ENCODE results near the gene PLXNB2.

PLXNB2 gene

DNA sequence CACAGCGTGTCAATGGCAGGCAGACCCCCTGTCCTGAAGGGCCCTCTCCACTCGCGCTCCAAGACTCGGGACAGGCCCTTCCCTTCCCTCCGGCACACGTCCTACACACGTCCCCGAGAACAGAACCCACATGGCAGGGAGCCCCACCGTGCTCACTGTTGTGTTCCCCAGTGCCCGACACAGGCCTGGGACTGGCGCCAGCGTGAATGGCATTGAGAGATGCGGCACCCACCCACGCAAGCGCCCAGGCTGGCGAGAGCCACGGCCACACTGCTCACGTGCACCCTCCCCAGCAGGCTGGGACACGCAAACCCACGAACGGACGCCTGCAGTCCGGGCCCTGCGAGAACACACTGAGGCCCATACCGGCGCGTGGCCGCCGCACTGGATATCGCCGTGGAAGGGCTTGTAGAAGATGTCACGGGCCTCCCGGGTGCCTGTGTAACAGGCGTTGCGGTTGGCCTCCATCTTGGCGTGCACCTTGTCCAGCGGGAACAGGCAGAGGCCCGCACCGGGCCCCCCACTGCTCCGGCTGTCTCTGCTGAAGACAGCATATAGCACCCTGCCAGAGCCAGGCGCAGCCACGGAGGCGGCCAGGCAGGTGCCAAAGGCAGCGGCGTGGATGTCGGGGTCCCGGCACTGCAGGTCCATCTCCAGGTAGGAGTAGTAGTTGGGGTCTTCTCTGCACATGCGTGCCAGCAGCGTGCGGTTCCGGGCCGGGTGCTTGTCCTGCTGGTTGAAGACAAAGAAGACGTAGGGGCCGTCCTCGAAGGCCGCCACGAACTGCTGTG, 18.1 kb downstream of the PLXNB2 start:
- no peak for ATAC-seq (replicated peaks)
- Mint-ChIP-seq H3K27me3 (peaks cover 12 to 42% of the 10 kb centered on the region in 2 donors), H3K27ac (no peak overlapping the region), H3K4me3 (no peak overlapping the region), H3K36me3 (peaks cover 0 to 9% of the 10 kb centered on the region in 2 donors), H3K9me3 (no peaks in the 10 kb centered on the region), H3K4me1 (peaks cover 21 to 37% of the 10 kb centered on the region in 2 donors)
- DNase-seq, result no peak

GRCh38 chr22:50287731-50288130, 19.7 kb downstream of the PLXNB2 start:
- ATAC-seq (replicated peaks), result no peak
- H3K27ac Mint-ChIP-seq, result no peak overlapping the region

DNA sequence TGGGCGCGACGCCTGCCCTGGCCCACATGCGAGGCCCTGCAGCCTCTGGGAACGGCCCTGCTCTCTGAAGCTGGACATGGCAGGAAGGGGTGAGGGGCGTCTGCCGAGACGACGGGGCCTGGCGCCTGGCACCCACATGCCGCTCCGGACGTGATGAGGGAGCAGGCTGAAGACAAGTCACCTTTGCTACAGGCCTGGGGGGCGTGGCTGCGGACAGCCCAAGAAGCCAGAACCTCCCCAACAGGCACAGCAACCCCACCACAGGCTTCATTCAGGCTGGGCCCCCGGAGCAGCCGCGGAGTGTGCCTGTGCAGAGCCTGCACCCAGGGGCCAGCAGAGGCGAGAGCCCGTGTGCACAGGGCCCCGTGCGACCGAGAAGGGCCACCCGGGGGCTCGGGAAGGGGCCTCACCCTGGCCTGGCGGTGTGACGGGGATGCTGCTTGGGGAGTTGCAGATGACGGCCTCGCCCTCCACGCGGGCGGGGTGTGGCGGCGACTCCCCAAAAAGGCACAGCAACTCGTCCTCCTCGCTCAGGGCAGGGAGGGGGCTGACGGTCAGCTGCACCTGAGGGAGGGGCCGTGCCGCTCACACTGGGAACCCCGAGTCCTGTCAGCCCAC, 20.6 kb downstream of the PLXNB2 start:
- H3K36me3 Mint-ChIP-seq, result peaks cover 0 to 13% of the 10 kb centered on the region in 2 donors
- DNase-seq (no peak), ATAC-seq (replicated peaks) (no peak)
- H3K27me3 Mint-ChIP-seq, result peaks cover 4 to 29% of the 10 kb centered on the region in 2 donors
- no peak overlapping the region for H3K4me3 Mint-ChIP-seq
- H3K9me3 Mint-ChIP-seq, result no peaks in the 10 kb centered on the region
- no peak overlapping the region for H3K27ac Mint-ChIP-seq
- H3K4me1 Mint-ChIP-seq, result peaks cover 9 to 14% of the 10 kb centered on the region in 2 donors

More at GRCh38 chr22:50287731-50288130, 19.7 kb downstream of the PLXNB2 start:
- Mint-ChIP-seq H3K27me3 (peaks cover 10 to 39% of the 10 kb centered on the region in 2 donors), H3K4me1 (peaks cover 15 to 24% of the 10 kb centered on the region in 2 donors), H3K4me3 (no peak overlapping the region), H3K36me3 (peaks cover 0 to 9% of the 10 kb centered on the region in 2 donors), H3K9me3 (no peaks in the 10 kb centered on the region)
- DNase-seq, result no peak

DNA sequence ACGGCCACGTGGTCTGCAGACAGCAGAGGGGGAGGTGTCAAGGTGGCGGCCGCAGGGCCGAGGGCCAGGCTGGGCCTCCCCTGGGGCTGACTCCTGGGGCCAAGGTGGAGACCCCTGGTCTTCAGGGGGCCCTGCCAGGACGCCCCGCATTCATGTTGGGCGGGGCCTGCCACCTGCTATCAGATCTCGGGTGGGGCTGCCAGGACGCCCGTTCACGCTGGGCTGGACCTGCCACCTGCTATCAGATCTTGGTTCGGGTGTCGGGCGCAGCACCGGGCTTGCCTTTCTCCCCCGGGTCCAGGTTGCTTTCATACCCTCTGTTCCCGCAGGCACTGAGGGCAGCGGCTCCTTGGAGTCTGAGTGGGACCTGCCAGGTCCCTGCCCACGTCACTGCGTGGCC, 21.2 kb downstream of the PLXNB2 start:
- Mint-ChIP-seq H3K4me1 (peaks cover 5 to 9% of the 10 kb centered on the region in 2 donors), H3K36me3 (peaks cover 0 to 15% of the 10 kb centered on the region in 2 donors), H3K4me3 (no peak overlapping the region), H3K27ac (no peak overlapping the region), H3K9me3 (no peaks in the 10 kb centered on the region), H3K27me3 (peaks cover 0 to 24% of the 10 kb centered on the region in 2 donors)
- DNase-seq (no peak), ATAC-seq (replicated peaks) (no peak)

DNA sequence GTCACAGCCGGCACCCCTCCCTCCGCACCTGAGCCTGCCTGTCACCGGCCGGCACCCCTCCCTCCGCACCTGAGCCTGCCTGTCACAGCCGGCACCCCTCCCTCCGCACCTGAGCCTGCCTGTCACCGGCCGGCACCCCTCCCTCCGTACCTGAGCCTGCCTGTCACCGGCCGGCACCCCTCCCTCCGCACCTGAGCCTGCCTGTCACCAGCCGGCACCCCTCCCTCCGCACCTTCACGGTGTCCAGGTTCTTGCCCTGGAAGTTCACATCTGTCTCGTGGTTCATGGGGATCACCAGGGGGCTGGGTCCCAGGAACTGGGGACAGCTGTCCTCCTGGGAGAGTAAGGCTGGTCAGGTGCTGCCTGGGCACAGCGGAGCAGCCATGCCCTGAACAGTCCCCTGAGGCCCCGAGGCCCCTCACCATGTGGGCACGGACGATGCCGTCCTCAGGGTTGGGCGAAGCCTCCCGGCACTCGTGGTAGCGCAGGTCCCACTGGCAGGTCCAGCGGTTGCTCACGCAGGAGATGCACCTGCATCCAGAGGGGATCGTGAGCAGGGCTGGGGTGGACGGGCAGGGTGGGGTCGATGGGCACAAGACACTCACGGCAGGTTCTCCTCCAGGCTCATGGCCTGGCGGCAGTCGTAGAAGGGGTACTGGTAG, 21.7 kb downstream of the PLXNB2 start:
- Mint-ChIP-seq H3K27ac (no peak overlapping the region), H3K4me1 (peaks cover 2 to 3% of the 10 kb centered on the region in 2 donors), H3K9me3 (no peaks in the 10 kb centered on the region), H3K27me3 (peaks cover 0 to 18% of the 10 kb centered on the region in 2 donors), H3K4me3 (no peak overlapping the region), H3K36me3 (peaks cover 3 to 20% of the 10 kb centered on the region in 2 donors)
- ATAC-seq (replicated peaks) (no peak), DNase-seq (no peak)

DNA sequence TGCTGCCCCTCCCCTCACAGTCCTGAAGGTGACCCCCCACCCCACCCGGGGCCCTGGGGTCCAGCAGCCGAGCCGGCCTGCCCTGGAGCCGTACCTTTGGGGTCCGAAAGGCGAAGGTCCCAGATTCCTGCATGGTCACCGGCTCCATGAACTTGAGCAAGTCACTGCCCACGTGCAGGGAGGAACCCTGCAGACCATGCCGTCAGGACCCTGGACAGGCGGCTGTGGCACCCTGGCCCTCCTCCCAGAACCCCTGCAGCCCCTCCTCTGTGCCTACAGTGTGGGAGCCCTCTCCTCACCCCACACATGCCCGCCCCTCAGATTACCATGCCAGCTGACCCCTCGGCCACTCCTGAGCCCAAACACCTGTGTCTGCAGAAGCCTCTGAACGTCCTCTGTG, 23.0 kb downstream of the PLXNB2 start:
- no peak overlapping the region for H3K4me3 Mint-ChIP-seq
- peaks cover 0 to 2% of the 10 kb centered on the region in 2 donors for H3K4me1 Mint-ChIP-seq
- peaks cover 3 to 22% of the 10 kb centered on the region in 2 donors for H3K36me3 Mint-ChIP-seq
- no peak overlapping the region for H3K27ac Mint-ChIP-seq
- DNase-seq (no peak), ATAC-seq (replicated peaks) (no peak)
- peaks cover 0 to 15% of the 10 kb centered on the region in 2 donors for H3K27me3 Mint-ChIP-seq
- H3K9me3 Mint-ChIP-seq, result no peaks in the 10 kb centered on the region

DNA sequence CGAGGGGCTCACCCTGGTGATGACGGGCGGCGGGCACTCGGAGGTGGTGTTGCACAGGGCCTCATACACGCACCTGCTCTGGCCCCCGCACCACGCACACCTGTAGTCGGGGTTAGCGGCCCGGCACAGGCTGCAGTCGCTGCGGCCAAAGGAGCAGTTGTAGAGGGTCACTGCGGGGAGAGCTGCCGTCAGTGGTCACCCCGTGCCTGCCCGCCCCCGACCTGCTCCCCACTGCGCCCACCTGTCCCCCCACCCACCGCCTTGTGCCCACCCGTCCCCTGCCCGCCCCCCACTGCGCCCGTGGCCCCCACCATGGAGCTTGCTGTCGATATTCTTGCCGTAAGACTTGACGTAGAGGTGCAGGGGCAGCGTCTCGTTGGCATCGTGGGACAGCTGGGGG, 23.6 kb downstream of the PLXNB2 start:
- Mint-ChIP-seq H3K4me1 (peaks cover 0 to 2% of the 10 kb centered on the region in 2 donors), H3K36me3 (peaks cover 3 to 23% of the 10 kb centered on the region in 2 donors), H3K4me3 (no peak overlapping the region), H3K9me3 (no peaks in the 10 kb centered on the region), H3K27me3 (peaks cover 0 to 9% of the 10 kb centered on the region in 2 donors), H3K27ac (no peak overlapping the region)
- DNase-seq (no peak), ATAC-seq (replicated peaks) (no peak)

GRCh38 chr22:50282361-50283155, 24.9 kb downstream of the PLXNB2 start:
- Mint-ChIP-seq H3K27me3 (no peaks in the 10 kb centered on the region), H3K4me3 (no peak overlapping the region), H3K36me3 (peaks cover 3 to 21% of the 10 kb centered on the region in 2 donors), H3K9me3 (no peaks in the 10 kb centered on the region), H3K4me1 (no peaks in the 10 kb centered on the region), H3K27ac (peak overlapping the region; percentile 31)
- no peak for ATAC-seq (replicated peaks)
- DNase-seq, result no peak

DNA sequence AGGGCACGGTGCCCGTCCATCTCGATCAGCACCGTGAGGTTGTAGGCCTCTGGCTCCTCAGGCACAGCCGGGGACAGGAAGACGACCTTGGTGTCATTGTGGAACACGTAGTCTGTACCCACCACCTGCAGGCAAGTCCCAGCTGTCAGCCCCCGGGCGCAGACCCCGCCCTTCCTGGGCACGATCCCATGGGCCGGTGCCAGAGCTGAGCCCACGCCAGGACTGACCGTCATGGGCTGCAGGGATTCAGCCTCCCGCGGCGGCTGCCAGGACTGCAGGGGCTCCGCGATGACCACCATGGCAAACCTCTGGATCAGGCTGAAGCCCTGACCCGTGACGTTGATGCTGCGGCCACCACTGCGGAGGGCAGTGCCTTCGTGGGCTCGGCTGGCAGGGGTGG, 25.5 kb downstream of the PLXNB2 start:
- H3K36me3 Mint-ChIP-seq, result peaks cover 3 to 23% of the 10 kb centered on the region in 2 donors
- no peak overlapping the region for H3K27ac Mint-ChIP-seq
- no peaks in the 10 kb centered on the region for H3K27me3 Mint-ChIP-seq
- H3K4me1 Mint-ChIP-seq, result no peaks in the 10 kb centered on the region
- ATAC-seq (replicated peaks) (no peak), DNase-seq (no peak)
- no peaks in the 10 kb centered on the region for H3K9me3 Mint-ChIP-seq
- H3K4me3 Mint-ChIP-seq, result no peak overlapping the region

DNA sequence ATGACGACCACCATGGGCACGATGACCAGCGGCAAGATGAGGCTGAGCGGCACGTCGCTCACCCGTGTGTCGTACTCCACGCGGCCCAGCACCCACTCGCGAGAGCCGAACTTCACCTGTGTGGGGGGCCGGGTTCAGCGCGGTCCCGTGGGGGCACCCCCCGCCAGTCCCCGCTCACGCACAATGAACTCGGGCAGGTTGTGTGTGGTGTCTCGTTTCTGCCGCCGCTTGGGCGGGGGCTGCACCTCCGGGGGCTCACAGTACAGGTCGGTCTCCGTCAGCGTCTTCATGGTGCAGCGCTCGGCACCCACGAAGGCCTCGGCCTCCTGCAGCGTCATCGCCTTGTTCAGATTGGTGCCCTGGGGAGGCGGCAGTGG, 26.1 kb downstream of the PLXNB2 start:
- H3K36me3 Mint-ChIP-seq, result peaks cover 3 to 23% of the 10 kb centered on the region in 2 donors
- no peaks in the 10 kb centered on the region for H3K27me3 Mint-ChIP-seq
- ATAC-seq (replicated peaks) (no peak), DNase-seq (no peak)
- no peaks in the 10 kb centered on the region for H3K9me3 Mint-ChIP-seq
- H3K4me1 Mint-ChIP-seq, result no peaks in the 10 kb centered on the region
- H3K4me3 Mint-ChIP-seq, result no peak overlapping the region
- no peak overlapping the region for H3K27ac Mint-ChIP-seq

- no peak for ATAC-seq (replicated peaks)
- peaks cover 3 to 23% of the 10 kb centered on the region in 2 donors for H3K36me3 Mint-ChIP-seq
- H3K27me3 Mint-ChIP-seq, result no peaks in the 10 kb centered on the region
- H3K4me3 Mint-ChIP-seq, result no peak overlapping the region
- no peaks in the 10 kb centered on the region for H3K9me3 Mint-ChIP-seq
- no peaks in the 10 kb centered on the region for H3K4me1 Mint-ChIP-seq
- no peak overlapping the region for H3K27ac Mint-ChIP-seq
- no peak for DNase-seq
These were observed 26.6 kb downstream of the PLXNB2 start for GRCh38 chr22:50280708-50281383.

- Mint-ChIP-seq H3K36me3 (peaks cover 3 to 20% of the 10 kb centered on the region in 2 donors), H3K27ac (no peak overlapping the region), H3K4me3 (no peak overlapping the region), H3K9me3 (no peaks in the 10 kb centered on the region), H3K27me3 (no peaks in the 10 kb centered on the region), H3K4me1 (peaks cover 0 to 2% of the 10 kb centered on the region in 2 donors)
- ATAC-seq (replicated peaks) (no peak), DNase-seq (no peak)
These were observed 27.3 kb downstream of the PLXNB2 start for GRCh38 chr22:50280022-50280707.

DNA sequence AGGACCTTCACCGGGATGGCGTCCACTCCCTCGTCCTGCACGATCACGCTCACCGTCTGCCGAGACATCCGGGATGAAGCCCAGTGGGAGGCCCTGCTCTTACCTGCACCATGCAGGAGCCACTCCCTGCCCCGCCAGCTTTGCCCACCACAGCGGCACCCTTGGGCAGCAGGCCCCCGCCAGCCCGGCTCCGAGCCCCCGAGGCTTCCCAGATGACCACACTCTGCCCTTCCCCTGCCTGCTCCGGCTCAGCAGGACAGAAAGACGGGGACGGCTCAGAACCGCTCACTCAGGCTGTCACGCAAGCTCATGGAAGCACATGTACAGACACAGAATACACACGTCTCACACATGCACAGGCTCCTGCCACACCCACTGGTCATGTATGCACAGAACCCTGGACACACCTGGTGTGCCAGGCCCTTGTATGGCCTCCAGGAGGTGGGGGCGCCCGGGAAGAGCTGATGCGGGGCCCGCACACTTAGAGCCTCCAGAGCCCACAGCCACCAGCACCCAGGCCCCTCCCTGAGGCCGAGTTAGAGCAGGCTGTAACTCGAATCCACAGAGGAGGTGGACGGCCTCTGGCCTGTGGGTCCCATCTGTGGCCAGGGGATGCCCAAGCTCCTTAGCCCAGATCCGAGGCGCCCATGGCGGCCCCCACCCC, 28.4 kb downstream of the PLXNB2 start:
- Mint-ChIP-seq H3K27me3 (no peaks in the 10 kb centered on the region), H3K4me1 (peaks cover 2 to 4% of the 10 kb centered on the region in 2 donors), H3K36me3 (peaks cover 3 to 20% of the 10 kb centered on the region in 2 donors), H3K9me3 (no peaks in the 10 kb centered on the region), H3K4me3 (no peak overlapping the region), H3K27ac (no peak overlapping the region)
- no peak for ATAC-seq (replicated peaks)
- no peak for DNase-seq

Measured in stimulated activated naive B cell treated with anti-CD40 and anti-IgM and Interleukin-4, amounts not matched to agents 10 μg/mL and 1 μg/mL and 100 μg/mL, for 72 hours (primary cell).